Stimulated activated CD4-positive, alpha-beta T cell treated with anti-CD3 and anti-CD28 coated beads, Interleukin-4, amount 100 ng/mL, for 48 hours (primary cell): ENCODE data around the gene MRPS24.
A peak's percentile ranks its signal among the peaks of the same experiment; 100 is the strongest.
"Not testable (repeated sequence)": the region's sequence is repeated elsewhere in the genome, so short reads cannot be mapped to it uniquely, and the experiment has no call there.

Experiments
- DNase-seq, 2 donors: peaks; one replicate each; pipeline ENCODE4 v3.0.0-alpha.2; 2020; ENCODE audit warnings: low read depth in 2 of 2

Gene MRPS24

DNA sequence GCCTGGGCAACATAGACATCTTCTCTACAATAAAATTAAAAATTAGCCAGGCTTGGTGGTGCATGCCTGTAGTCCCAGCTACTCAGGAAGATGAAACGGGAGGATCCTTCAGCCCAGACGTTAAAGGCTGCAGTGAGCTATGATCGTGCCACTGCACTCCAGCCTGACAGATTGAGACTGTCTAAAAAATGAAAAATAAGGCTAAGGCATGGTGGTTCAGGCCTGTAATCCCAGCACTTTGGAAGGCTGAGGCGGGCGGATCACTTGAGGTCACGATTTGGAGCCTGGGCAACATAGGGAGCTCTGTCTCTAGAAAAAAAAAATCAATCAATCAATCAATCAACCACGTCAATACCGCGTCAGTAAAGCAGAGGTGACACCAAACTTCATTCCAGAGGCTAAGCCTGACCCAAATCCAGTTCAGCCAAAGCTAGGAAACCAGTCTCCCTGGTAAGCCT, 31.1 kb downstream of the MRPS24 start:
- DNase-seq: no peak

- peak in 1 of 2 donors; percentile 33 for DNase-seq
Measured at GRCh38 chr7:43834463-43835251, 34.7 kb downstream of the MRPS24 start.

- not testable (repeated sequence) for DNase-seq
Measured at GRCh38 chr7:43830917-43831316, 38.4 kb downstream of the MRPS24 start.

- no peak for DNase-seq
Measured at GRCh38 chr7:43825391-43825808, 43.9 kb downstream of the MRPS24 start.

DNA sequence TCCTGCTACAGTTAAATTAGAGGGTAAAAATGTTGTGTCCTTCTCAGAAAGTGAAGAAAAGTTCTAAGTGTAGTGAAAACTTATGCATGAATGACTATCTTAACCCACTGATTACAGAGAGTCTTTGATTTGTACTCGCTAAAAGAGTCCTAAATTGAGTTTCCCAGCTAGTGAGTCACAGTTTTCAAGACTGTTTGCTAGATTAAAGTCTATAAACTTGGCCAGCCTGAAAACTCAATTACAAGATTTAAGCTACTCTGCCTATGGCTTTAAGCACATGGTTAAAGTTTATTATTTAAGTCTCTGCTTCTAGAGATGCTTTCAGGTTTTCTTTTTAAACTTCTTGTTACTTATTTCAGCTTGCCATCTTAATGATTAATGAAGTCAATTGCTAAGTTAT, 44.4 kb downstream of the MRPS24 start:
- DNase-seq: no peak

DNA sequence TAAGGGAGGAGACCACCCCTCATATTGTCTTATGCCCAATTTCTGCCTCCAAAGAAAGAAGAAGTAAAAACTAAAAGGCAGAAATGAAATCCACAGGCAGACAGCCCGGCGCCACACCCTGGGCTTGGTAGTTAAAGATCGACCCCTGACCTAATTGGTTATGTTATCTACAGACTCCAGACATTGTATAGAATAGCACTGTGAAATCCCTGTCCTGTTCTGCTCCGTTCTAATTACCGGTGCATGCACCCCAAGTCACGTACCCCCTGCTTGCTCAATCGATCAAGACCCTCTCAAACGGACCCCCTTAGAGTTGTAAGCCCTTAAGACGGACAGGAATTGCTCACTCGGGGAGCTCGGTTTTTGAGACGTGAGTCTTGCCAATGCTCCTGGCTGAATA, 44.8 kb downstream of the MRPS24 start:
- not testable (repeated sequence) for DNase-seq

GRCh38 chr7:43823941-43824340, 45.4 kb downstream of the MRPS24 start:
- DNase-seq: no peak

GRCh38 chr7:43823425-43823824, 45.9 kb downstream of the MRPS24 start:
- not testable (repeated sequence) for DNase-seq
